ENCODE data around the gene WTAP.
"Not testable (repeated sequence)": the region's sequence is repeated elsewhere in the genome, so short reads cannot be mapped to it uniquely, and the experiment has no call there.

Gene WTAP

GRCh38 chr6:159693894-159694545, 33.3 kb upstream of the WTAP start:
- DNase-seq: peak; percentile 71

GRCh38 chr6:159695984-159696383, 31.3 kb upstream of the WTAP start:
- DNase-seq: no peak

- DNase-seq: no peak
Measured at GRCh38 chr6:159700970-159701369, 26.3 kb upstream of the WTAP start.

- DNase-seq: no peak
Measured at GRCh38 chr6:159701413-159701999, 25.8 kb upstream of the WTAP start.

GRCh38 chr6:159710603-159711002, 16.7 kb upstream of the WTAP start:
- DNase-seq: not testable (repeated sequence)

GRCh38 chr6:159712389-159712788, 14.9 kb upstream of the WTAP start:
- not testable (repeated sequence) for DNase-seq

- DNase-seq: no peak
Measured at GRCh38 chr6:159713984-159714383, 13.3 kb upstream of the WTAP start.

- no peak for DNase-seq
Measured at GRCh38 chr6:159714404-159714803, 12.9 kb upstream of the WTAP start.

- DNase-seq: no peak
Measured at GRCh38 chr6:159715166-159715565, 12.1 kb upstream of the WTAP start.

- DNase-seq: no peak
Measured at GRCh38 chr6:159715605-159716004, 11.7 kb upstream of the WTAP start.

- no peak for DNase-seq
Measured at GRCh38 chr6:159716247-159717096, 10.8 kb upstream of the WTAP start.

- no peak for DNase-seq
Measured at GRCh38 chr6:159718634-159719033, 8.7 kb upstream of the WTAP start.

GRCh38 chr6:159719287-159719686, 8.0 kb upstream of the WTAP start:
- DNase-seq: no peak

GRCh38 chr6:159720708-159721107, 6.6 kb upstream of the WTAP start:
- peak; percentile 68 for DNase-seq

GRCh38 chr6:159721981-159722380, 5.3 kb upstream of the WTAP start:
- DNase-seq: not testable (repeated sequence)

- no peak for DNase-seq
Measured at GRCh38 chr6:159722655-159723054, 4.7 kb upstream of the WTAP start.

GRCh38 chr6:159723259-159723658, 4.0 kb upstream of the WTAP start:
- DNase-seq: no peak

GRCh38 chr6:159724778-159725177, 2.5 kb upstream of the WTAP start:
- DNase-seq: no peak

GRCh38 chr6:159725208-159725607, 2.1 kb upstream of the WTAP start:
- not testable (repeated sequence) for DNase-seq

- DNase-seq: no peak
Measured at GRCh38 chr6:159726255-159726917, 920 bp upstream of the WTAP start.

- peak; percentile 32 for DNase-seq
Measured at GRCh38 chr6:159727717-159728445, 575 bp downstream of the WTAP start.

GRCh38 chr6:159728531-159728964, 1.2 kb downstream of the WTAP start:
- peak; percentile 14 for DNase-seq
